Endodermal cell (in vitro differentiated cells): ENCODE results near the gene CYP2C9. TPM values are rescaled to one million over a fixed set of nuclear protein-coding genes. Genes with fewer than 3 reads are reported as not detected.

Source experiments
- DNase-seq: peaks from one replicate; pipeline ENCODE4 v3.0.0-alpha.2; 2017
- H3K27ac ChIP-seq: 2 replicates; pipeline ENCODE4 v1.5.1; 2013; ENCODE audit warnings: mild to moderate bottlenecking, low read depth, low read length, moderate library complexity
- H3K27me3 ChIP-seq: 2 replicates; pipeline ENCODE4 v1.6.1; 2013; ENCODE audit warnings: mild to moderate bottlenecking, low read length, moderate library complexity; ENCODE audit not compliant: insufficient read depth, control insufficient read depth, poor library complexity, severe bottlenecking
- H3K36me3 ChIP-seq: 2 replicates; pipeline ENCODE4 v1.7.0; 2013; ENCODE audit warnings: mild to moderate bottlenecking, low read length, moderate library complexity; ENCODE audit not compliant: control insufficient read depth, insufficient read depth
- H3K4me1 ChIP-seq: one replicate; pipeline ENCODE4 v1.7.0; 2013; ENCODE audit warnings: low read length; ENCODE audit not compliant: control insufficient read depth, insufficient read depth
- H3K4me3 ChIP-seq: 2 replicates; pipeline ENCODE4 v1.5.1; 2013; ENCODE audit warnings: mild to moderate bottlenecking, low read length, moderate library complexity
- H3K9ac ChIP-seq: 2 replicates; pipeline ENCODE4 v1.6.1; 2013; ENCODE audit warnings: mild to moderate bottlenecking, low read length, moderate library complexity; ENCODE audit not compliant: poor library complexity, severe bottlenecking; ENCODE audit errors: extremely low read depth
- H3K9me3 ChIP-seq: 2 replicates; pipeline ENCODE4 v1.6.1; 2013; ENCODE audit warnings: mild to moderate bottlenecking, low read length, moderate library complexity; ENCODE audit not compliant: control insufficient read depth
- H3K27ac Mint-ChIP-seq: 2 replicates; pipeline ENCODE4 v1.8.0; 2020; ENCODE audit warnings: mixed read lengths
- H3K27me3 Mint-ChIP-seq: 2 replicates; pipeline ENCODE4 v1.8.0; 2021; ENCODE audit warnings: mild to moderate bottlenecking, mixed read lengths; ENCODE audit not compliant: insufficient read depth
- H3K36me3 Mint-ChIP-seq: 2 replicates; pipeline ENCODE4 v1.8.0; 2020; ENCODE audit warnings: low read depth, mixed read lengths
- H3K4me1 Mint-ChIP-seq: 2 replicates; pipeline ENCODE4 v1.8.0; 2020; ENCODE audit warnings: mixed read lengths
- H3K4me3 Mint-ChIP-seq: 2 replicates; pipeline ENCODE4 v1.8.0; 2020; ENCODE audit warnings: mild to moderate bottlenecking, moderate library complexity, mixed read lengths
- H3K9me3 Mint-ChIP-seq: 2 replicates; pipeline ENCODE4 v1.8.0; 2020; ENCODE audit warnings: mild to moderate bottlenecking, mixed read lengths
- CTCF ChIP-seq: fragments of 200-600 bp; sonication (generic); conservative IDR thresholded peaks from 2 replicates; pipeline ENCODE4 v1.5.0; 2021; ENCODE audit warnings: antibody characterized with exemption, mild to moderate bottlenecking
- WGBS, 2 experiments: methylation state at CpG; one replicate each; pipeline versions ENCODE4 v1.1.5 to v1.1.7; 2013; ENCODE audit warnings: missing lambda C conversion rate in 2 of 2, mixed read lengths in 1 of 2; ENCODE audit not compliant: insufficient coverage in 1 of 2, insufficient read length in 1 of 2; 5-methylcytosine and 5-hydroxymethylcytosine counted together
- total RNA-seq, 2 donors: library from RNA; stranded (reverse); fragmentation: NEBNext Ultra II Directional in 1 of 2; extraction: Animal tissue kit (Norgen Biotek cat#: 25700) in 1 of 2; gene quantifications; 2 replicates in 1 of 2; 3 replicates in 1 of 2; pipeline ENCODE4 v1.2.1, GENCODE V29; 2021

Gene CYP2C9
- total RNA-seq, 2 donors from 2014 or later, result 0.24 TPM; not detected in 1

GRCh38 chr10:95039281-95039680, 100.8 kb downstream of the CYP2C9 start:
- Histone ChIP-seq H3K4me3 (no peak overlapping the region), H3K27me3 (no peaks in the 10 kb centered on the region), H3K9me3 (no peaks in the 10 kb centered on the region), H3K27ac (no peak overlapping the region), H3K9ac (no peak overlapping the region), H3K36me3 (no peaks in the 10 kb centered on the region), H3K4me1 (peaks cover 9% of the 10 kb centered on the region)
- 100% methylated on average over 1 of the region's 2 CpGs for WGBS, 2 experiments
- DNase-seq, result no peak
- no peak overlapping the region for H3K4me3 Mint-ChIP-seq
- H3K27me3 Mint-ChIP-seq, result no peaks in the 10 kb centered on the region
- no peak for TF ChIP-seq CTCF
- no peaks in the 10 kb centered on the region for H3K36me3 Mint-ChIP-seq
- no peaks in the 10 kb centered on the region for H3K9me3 Mint-ChIP-seq
- H3K27ac Mint-ChIP-seq, result no peak overlapping the region
- H3K4me1 Mint-ChIP-seq, result peaks cover 15% of the 10 kb centered on the region

Other genes with a start within 250 kb of the CYP2C9 start
- under 1 TPM in 1 of 2 donors, not detected in 1; 0.22 TPM for gene CYP2C19, start 176.0 kb upstream of the CYP2C9 start, total RNA-seq
- 1 to 10 TPM; 3.1 to 3.4 TPM for gene CYP2C8, start 130.8 kb downstream of the CYP2C9 start, total RNA-seq